GM23338 (cell line): ENCODE measurements around the gene PDIK1L.

Experiments used
- CREB1 ChIP-seq: fragments of 250-450 bp; sonication (Bioruptor Pico); IDR thresholded peaks from 2 replicates; pipeline ENCODE4 v1.5.0; 2020; ENCODE audit warnings: low read depth, mild to moderate bottlenecking, moderate library complexity
- CTCF ChIP-seq, 2 experiments: fragments of 200-600 bp in 1 of 2; sonication (generic) in 1 of 2; conservative IDR thresholded peaks; 2 replicates each; pipeline versions ENCODE4 v1.5.1 to v1.6.1; 2016 to 2017; ENCODE audit warnings: antibody characterized with exemption in 2 of 2, low read depth in 2 of 2, mild to moderate bottlenecking in 2 of 2, moderate library complexity in 1 of 2
- EZH2 ChIP-seq: fragments of 200-600 bp; sonication (generic); IDR thresholded peaks from one replicate; pipeline ENCODE4 v1.8.0; 2017; ENCODE audit warnings: antibody characterized with exemption, mild to moderate bottlenecking, low read depth; ENCODE audit not compliant: unreplicated experiment
- EZH2phosphoT487 ChIP-seq: fragments of 200-600 bp; sonication (generic); IDR thresholded peaks from one replicate; pipeline ENCODE4 v1.8.1; 2018; ENCODE audit warnings: antibody characterized with exemption; ENCODE audit not compliant: unreplicated experiment
- JUNB ChIP-seq: IDR thresholded peaks from one replicate; pipeline ENCODE4 v1.6.1; 2016; ENCODE audit warnings: antibody characterized with exemption; ENCODE audit not compliant: unreplicated experiment
- NANOG ChIP-seq: IDR thresholded peaks from 2 replicates; pipeline ENCODE4 v1.6.1; 2016; ENCODE audit warnings: antibody characterized with exemption, borderline replicate concordance
- POLR2AphosphoS5 ChIP-seq: IDR thresholded peaks from 2 replicates; pipeline ENCODE4 v1.6.1; 2016; ENCODE audit warnings: antibody characterized with exemption, low read depth
- STAT1 ChIP-seq: IDR thresholded peaks from one replicate; pipeline ENCODE4 v1.6.1; 2016; ENCODE audit warnings: antibody characterized with exemption; ENCODE audit not compliant: unreplicated experiment
- ZNF114 ChIP-seq: fragments of 250-450 bp; sonication (Bioruptor Pico); IDR thresholded peaks from 2 replicates; pipeline ENCODE4 v1.5.0; 2020; ENCODE audit warnings: mild to moderate bottlenecking, moderate library complexity
- TF ChIP-seq, protein P1 (sequence below): IDR thresholded peaks from one replicate; pipeline ENCODE4 v1.6.1; 2018; ENCODE audit warnings: antibody characterized with exemption; ENCODE audit not compliant: unreplicated experiment
- TF ChIP-seq, protein P2 (sequence below): IDR thresholded peaks from 2 replicates; pipeline ENCODE4 v1.6.1; 2016; ENCODE audit warnings: antibody characterized with exemption

DNA sequence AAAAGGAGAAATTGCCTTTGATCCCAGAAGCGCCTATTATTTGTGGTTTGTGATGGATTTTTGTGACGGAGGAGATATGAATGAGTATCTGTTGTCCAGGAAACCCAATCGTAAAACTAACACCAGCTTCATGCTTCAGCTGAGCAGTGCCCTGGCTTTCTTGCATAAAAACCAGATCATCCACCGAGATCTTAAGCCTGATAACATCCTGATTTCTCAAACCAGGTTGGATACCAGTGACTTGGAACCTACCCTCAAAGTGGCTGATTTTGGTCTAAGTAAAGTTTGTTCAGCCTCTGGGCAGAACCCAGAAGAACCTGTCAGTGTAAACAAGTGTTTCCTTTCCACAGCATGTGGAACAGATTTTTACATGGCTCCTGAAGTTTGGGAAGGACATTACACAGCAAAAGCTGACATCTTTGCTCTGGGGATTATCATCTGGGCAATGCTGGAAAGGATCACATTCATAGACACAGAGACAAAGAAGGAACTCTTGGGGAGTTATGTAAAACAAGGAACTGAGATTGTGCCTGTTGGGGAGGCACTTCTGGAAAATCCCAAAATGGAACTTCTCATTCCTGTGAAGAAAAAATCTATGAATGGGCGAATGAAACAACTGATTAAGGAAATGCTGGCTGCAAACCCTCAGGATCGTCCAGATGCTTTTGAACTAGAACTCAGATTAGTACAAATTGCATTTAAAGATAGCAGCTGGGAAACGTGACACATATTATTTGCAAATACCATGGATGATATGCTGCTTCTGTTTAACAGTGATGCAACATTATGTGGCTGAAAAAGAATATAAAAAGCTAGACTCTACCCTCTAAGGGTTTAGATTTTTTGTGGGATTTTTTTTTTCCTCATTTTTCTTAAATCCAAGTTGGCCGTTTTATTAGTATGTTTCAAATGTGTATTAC lies 10.5 kb downstream of the PDIK1L start:
- TF ChIP-seq EZH2phosphoT487, result no peak
- TF ChIP-seq POLR2AphosphoS5, result no peak
- TF ChIP-seq, protein P1, sequence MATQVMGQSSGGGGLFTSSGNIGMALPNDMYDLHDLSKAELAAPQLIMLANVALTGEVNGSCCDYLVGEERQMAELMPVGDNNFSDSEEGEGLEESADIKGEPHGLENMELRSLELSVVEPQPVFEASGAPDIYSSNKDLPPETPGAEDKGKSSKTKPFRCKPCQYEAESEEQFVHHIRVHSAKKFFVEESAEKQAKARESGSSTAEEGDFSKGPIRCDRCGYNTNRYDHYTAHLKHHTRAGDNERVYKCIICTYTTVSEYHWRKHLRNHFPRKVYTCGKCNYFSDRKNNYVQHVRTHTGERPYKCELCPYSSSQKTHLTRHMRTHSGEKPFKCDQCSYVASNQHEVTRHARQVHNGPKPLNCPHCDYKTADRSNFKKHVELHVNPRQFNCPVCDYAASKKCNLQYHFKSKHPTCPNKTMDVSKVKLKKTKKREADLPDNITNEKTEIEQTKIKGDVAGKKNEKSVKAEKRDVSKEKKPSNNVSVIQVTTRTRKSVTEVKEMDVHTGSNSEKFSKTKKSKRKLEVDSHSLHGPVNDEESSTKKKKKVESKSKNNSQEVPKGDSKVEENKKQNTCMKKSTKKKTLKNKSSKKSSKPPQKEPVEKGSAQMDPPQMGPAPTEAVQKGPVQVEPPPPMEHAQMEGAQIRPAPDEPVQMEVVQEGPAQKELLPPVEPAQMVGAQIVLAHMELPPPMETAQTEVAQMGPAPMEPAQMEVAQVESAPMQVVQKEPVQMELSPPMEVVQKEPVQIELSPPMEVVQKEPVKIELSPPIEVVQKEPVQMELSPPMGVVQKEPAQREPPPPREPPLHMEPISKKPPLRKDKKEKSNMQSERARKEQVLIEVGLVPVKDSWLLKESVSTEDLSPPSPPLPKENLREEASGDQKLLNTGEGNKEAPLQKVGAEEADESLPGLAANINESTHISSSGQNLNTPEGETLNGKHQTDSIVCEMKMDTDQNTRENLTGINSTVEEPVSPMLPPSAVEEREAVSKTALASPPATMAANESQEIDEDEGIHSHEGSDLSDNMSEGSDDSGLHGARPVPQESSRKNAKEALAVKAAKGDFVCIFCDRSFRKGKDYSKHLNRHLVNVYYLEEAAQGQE, result no peak
- TF ChIP-seq CTCF (conservative IDR thresholded peaks at IDR 0.05; ENCODE audit: low read depth in 2 of 2), result no peak
- TF ChIP-seq EZH2, result no peak
- TF ChIP-seq, protein P2, sequence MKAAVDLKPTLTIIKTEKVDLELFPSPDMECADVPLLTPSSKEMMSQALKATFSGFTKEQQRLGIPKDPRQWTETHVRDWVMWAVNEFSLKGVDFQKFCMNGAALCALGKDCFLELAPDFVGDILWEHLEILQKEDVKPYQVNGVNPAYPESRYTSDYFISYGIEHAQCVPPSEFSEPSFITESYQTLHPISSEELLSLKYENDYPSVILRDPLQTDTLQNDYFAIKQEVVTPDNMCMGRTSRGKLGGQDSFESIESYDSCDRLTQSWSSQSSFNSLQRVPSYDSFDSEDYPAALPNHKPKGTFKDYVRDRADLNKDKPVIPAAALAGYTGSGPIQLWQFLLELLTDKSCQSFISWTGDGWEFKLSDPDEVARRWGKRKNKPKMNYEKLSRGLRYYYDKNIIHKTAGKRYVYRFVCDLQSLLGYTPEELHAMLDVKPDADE, result no peak
- no peak for TF ChIP-seq ZNF114
- no peak for TF ChIP-seq CREB1 (CRISPR knock-in tag)
- TF ChIP-seq JUNB, result no peak
- TF ChIP-seq STAT1, result no peak
- TF ChIP-seq NANOG, result no peak
